Stimulated activated CD8-positive, alpha-beta memory T cell treated with anti-CD3 and anti-CD28 coated beads, Interleukin-12 subunit alpha, Interleukin-12 subunit beta, amount 100 ng/mL, for 24 hours (primary cell): ENCODE measurements around the gene IKZF2.

Source experiments
- DNase-seq: peaks from one replicate; pipeline ENCODE4 v3.0.0-alpha.2; 2020; ENCODE audit errors: extremely low read depth

The IKZF2 gene

DNA sequence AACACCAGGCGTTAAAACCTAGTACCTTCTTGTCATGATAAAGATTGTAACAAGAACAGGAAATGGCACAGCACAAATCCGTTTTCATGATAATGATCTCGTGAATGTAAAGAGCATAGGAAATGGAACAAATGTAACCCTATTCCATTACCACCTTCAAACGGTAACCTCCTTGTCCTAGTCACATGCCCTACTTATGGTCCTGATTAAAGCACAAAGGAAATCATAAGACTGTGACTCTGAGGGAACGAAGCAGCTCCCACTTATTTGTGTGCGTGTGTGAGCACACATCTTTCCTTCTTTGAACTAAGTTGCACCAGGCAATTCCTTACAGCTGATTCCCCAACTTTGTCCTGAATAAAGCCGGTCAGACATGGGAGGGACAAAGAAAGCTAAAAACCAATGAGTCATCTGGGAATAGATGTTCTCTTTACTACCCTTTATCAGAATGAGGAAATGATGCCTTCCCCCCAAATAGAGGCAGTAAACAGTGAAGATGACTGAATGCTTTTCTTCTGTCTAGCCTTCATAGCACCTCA lies 192.6 kb downstream of the IKZF2 start:
- DNase-seq = no peak

DNA sequence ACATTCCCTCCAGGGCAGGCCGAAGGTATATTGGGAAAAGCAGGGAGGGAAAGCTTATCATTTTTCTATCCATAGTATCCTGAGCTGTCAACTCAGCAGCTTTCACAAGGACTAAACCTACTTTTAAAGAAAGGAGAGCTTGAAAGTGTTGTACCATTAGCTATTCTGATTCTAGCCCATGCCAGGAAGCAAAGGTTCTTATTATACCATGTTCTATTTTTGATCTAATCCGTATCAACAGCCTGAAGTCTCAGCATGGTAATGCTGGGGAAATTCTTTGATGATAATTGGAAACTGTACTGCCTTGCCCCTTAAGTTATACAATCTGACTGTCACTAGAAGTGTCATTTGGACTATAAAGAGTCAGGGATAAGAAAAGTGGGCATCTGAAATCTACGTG lies 193.3 kb downstream of the IKZF2 start:
- no peak for DNase-seq

DNA sequence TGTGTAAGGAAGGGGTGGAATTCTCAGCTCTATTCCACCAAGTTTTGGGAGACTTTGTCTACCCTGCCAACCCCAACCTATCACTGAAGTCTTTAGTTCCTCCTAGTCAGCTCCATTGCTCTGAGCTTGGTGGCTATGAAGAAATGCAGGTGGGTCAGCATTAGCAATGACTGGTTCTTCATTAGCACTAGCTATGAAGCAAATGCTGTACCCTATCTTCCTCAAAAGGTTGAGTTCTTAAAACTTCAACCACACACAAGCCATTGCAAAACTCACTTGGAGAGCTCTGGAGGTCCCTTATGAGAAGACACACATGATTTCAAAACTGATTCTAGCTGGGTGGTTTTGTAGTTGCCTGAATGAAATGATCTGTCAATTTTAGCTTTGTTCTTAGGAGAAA lies 193.8 kb downstream of the IKZF2 start:
- no peak for DNase-seq

DNA sequence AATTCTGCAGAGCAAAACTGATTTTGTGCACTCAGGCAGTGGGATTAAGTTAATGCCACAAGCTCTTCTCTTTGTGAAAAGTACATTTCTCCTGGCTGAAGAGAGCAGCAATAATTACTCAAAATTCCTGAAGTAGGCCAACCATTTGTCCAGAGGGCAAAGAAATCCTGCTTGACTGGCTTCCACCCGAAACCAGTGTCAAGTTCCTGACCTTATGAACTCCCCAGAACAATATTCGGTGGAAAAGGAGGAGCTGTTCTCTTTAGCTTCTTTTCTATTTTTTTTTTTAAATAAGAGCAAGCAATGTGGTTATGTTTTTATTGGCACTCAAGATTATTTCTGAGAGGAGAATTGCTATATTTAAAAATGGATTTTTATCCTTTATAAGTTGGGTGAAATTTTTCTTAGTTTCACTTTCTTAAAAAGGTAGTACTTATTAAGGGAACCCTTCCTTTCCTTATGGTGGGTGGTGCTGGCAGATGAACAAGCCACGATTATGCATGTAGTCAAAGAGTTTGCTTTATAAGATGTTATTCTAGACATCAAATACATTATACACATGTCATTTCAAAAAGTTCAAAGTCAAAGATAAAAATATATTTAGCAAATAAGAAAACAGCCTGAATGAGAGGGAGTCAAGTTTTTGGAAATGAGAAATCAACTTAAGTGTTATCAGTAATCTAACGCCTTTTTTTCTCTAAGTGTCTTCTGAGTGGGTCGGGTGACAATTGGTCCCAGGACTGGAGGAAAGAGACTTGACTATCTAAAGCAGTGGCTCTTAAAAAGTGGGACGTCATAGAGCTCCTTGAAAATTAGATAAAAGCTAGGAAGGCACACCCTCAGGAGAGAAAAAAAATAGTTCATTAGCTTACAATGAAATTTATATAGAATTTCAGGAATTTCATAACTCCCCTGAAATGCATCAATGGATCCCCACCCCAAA lies 194.5 kb downstream of the IKZF2 start:
- no peak for DNase-seq

DNA sequence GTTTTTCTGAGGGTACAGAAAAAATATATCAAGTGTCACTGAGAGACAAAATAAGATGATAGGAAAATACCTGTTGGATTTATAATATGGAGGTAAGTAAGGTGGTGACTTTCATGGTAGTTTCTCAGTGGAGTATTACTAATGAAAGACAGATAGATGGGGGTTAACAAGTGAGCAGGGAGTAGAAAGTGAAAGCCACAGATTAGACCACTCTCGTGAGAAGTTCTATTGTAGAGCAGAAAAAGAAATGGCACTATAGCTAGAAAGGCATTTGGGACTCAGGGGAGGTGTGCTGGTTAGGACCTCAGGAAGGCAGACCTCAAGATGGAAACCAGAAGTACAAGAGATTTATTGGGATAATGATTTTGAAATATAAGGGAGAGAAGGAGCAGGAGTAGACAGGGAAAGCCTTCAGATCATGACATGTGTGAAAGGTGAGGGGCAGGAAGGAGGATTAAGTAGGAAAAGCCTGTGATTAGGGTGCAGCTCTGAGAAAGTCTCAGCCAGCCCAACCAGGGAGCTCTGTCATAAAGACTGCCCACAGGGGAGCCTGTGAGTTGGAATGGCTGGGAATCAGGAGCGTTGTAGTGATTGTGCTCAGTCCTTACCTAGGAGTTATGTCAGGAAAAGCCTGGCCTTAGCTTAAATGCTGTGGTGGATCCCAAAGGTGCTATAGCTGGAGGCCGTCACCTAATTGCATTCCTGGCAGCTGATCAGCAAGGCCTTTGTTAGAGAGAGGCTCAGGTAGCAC lies 198.1 kb downstream of the IKZF2 start:
- DNase-seq = no peak

DNA sequence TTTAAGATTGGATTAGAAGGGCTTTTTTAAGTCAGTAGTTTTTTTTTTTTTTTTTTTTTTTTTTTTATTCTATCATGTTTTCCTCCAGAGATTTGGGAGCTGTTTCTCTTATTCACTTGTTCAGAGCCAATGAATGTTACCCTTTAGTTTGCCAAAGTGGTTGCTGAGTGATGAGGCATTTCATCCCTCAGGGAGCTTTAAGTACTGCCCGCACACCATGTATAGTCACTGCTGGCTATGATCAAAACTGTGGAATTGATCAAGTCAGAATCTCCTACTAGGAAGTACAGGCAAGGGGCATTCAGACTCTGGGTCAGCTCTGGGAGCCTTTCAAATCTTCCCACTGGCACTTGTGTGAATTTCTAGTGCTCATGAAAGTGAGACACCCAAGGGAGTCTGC lies 201.6 kb downstream of the IKZF2 start:
- DNase-seq = no peak
